ENCODE results near the gene PRSS35.

Gene PRSS35

GRCh38 chr6:83536034-83536646 is 23.8 kb downstream of the PRSS35 start:
- H2AFZ ChIP-seq (ENCODE audit: insufficient read depth, low read length, poor library complexity) = no peak overlapping the region
- no peak overlapping the region for H3K4me3 ChIP-seq (ENCODE audit: low read depth, low read length)
- H3K4me2 ChIP-seq (ENCODE audit: low read length) = no peak overlapping the region
- no peak overlapping the region for H3K23ac ChIP-seq (ENCODE audit: low read length)
- H3K9me3 ChIP-seq (ENCODE audit: insufficient read depth, low read depth, low read length) = no peaks in the 10 kb centered on the region
- no peak overlapping the region for H3K27ac ChIP-seq (ENCODE audit: low read depth, low read length)
- H4K12ac ChIP-seq (ENCODE audit: low read depth, low read length) = no peak overlapping the region
- no peak overlapping the region for H2BK12ac ChIP-seq (ENCODE audit: low read length)
- H2AK5ac ChIP-seq (ENCODE audit: low read length) = no peak overlapping the region
- no peaks in the 10 kb centered on the region for H3K36me3 ChIP-seq (ENCODE audit: control insufficient read depth in 1 of 2, insufficient read depth in 2 of 2, low read length in 2 of 2)
- H2BK120ac ChIP-seq (ENCODE audit: insufficient read depth, low read length, poor library complexity) = no peak overlapping the region
- no peak overlapping the region for H2BK5ac ChIP-seq (ENCODE audit: low read depth, low read length, poor library complexity)
- no peak overlapping the region for H3K4ac ChIP-seq (ENCODE audit: low read depth, low read length)
- H3K9ac ChIP-seq (ENCODE audit: low read length) = no peak overlapping the region
- WGBS (ENCODE audit: extremely low coverage, insufficient coverage, insufficient read length) = no CpG with 5 or more reads among the region's 5 CpGs
- H3K79me1 ChIP-seq (ENCODE audit: low read length) = no peaks in the 10 kb centered on the region
- DNase-seq = peak; percentile 59 to 87
- no peak overlapping the region for H3K18ac ChIP-seq (ENCODE audit: low read length)
- H4K91ac ChIP-seq (ENCODE audit: low read depth, low read length) = no peak overlapping the region
- H3K79me2 ChIP-seq (ENCODE audit: control insufficient read depth, insufficient read depth, low read length, poor library complexity) = no peaks in the 10 kb centered on the region
- no peak overlapping the region for H3K14ac ChIP-seq (ENCODE audit: low read length)
- H3K4me1 ChIP-seq (ENCODE audit: control insufficient read depth in 1 of 2, insufficient read depth in 2 of 2, low read length in 2 of 2) = no peaks in the 10 kb centered on the region
- no peak overlapping the region for H4K8ac ChIP-seq (ENCODE audit: low read depth, low read length)
- H3K27me3 ChIP-seq (ENCODE audit: insufficient read depth, low read length) = no peaks in the 10 kb centered on the region

- no peak for DNase-seq
- no peak overlapping the region for H3K18ac ChIP-seq (ENCODE audit: low read length)
- no peaks in the 10 kb centered on the region for H3K36me3 ChIP-seq (ENCODE audit: control insufficient read depth in 1 of 2, insufficient read depth in 2 of 2, low read length in 2 of 2)
- 100% methylated on average over 1 of the region's 4 CpGs for WGBS (ENCODE audit: extremely low coverage, insufficient coverage, insufficient read length)
- no peak overlapping the region for H4K12ac ChIP-seq (ENCODE audit: low read depth, low read length)
- H3K4me2 ChIP-seq (ENCODE audit: low read length) = no peak overlapping the region
- no peak overlapping the region for H3K4me3 ChIP-seq (ENCODE audit: low read depth, low read length)
- no peaks in the 10 kb centered on the region for H3K4me1 ChIP-seq (ENCODE audit: control insufficient read depth in 1 of 2, insufficient read depth in 2 of 2, low read length in 2 of 2)
- no peak overlapping the region for H3K27ac ChIP-seq (ENCODE audit: low read depth, low read length)
- H2AFZ ChIP-seq (ENCODE audit: insufficient read depth, low read length, poor library complexity) = no peak overlapping the region
- H4K91ac ChIP-seq (ENCODE audit: low read depth, low read length) = no peak overlapping the region
- no peak overlapping the region for H3K9ac ChIP-seq (ENCODE audit: low read length)
- H2BK5ac ChIP-seq (ENCODE audit: low read depth, low read length, poor library complexity) = no peak overlapping the region
- no peak overlapping the region for H4K8ac ChIP-seq (ENCODE audit: low read depth, low read length)
- no peaks in the 10 kb centered on the region for H3K79me1 ChIP-seq (ENCODE audit: low read length)
- H2BK120ac ChIP-seq (ENCODE audit: insufficient read depth, low read length, poor library complexity) = no peak overlapping the region
- no peak overlapping the region for H2BK12ac ChIP-seq (ENCODE audit: low read length)
- H3K4ac ChIP-seq (ENCODE audit: low read depth, low read length) = no peak overlapping the region
- no peaks in the 10 kb centered on the region for H3K79me2 ChIP-seq (ENCODE audit: control insufficient read depth, insufficient read depth, low read length, poor library complexity)
- no peaks in the 10 kb centered on the region for H3K27me3 ChIP-seq (ENCODE audit: insufficient read depth, low read length)
- H3K23ac ChIP-seq (ENCODE audit: low read length) = no peak overlapping the region
- no peak overlapping the region for H3K14ac ChIP-seq (ENCODE audit: low read length)
- H2AK5ac ChIP-seq (ENCODE audit: low read length) = no peak overlapping the region
- H3K9me3 ChIP-seq (ENCODE audit: insufficient read depth, low read depth, low read length) = no peaks in the 10 kb centered on the region
Observed at GRCh38 chr6:83536647-83537589, 24.6 kb downstream of the PRSS35 start.

GRCh38 chr6:83539678-83540077 is 27.3 kb downstream of the PRSS35 start:
- Histone ChIP-seq H2BK120ac (ENCODE audit: insufficient read depth, low read length, poor library complexity) (no peak overlapping the region), H2BK12ac (ENCODE audit: low read length) (no peak overlapping the region), H3K4me2 (ENCODE audit: low read length) (no peak overlapping the region), H2AFZ (ENCODE audit: insufficient read depth, low read length, poor library complexity) (no peak overlapping the region), H3K79me2 (ENCODE audit: control insufficient read depth, insufficient read depth, low read length, poor library complexity) (no peaks in the 10 kb centered on the region), H3K4ac (ENCODE audit: low read depth, low read length) (no peak overlapping the region), H3K23ac (ENCODE audit: low read length) (no peak overlapping the region), H4K8ac (ENCODE audit: low read depth, low read length) (no peak overlapping the region), H3K9me3 (ENCODE audit: insufficient read depth, low read depth, low read length) (no peaks in the 10 kb centered on the region), H4K12ac (ENCODE audit: low read depth, low read length) (no peak overlapping the region), H3K36me3 (ENCODE audit: control insufficient read depth in 1 of 2, insufficient read depth in 2 of 2, low read length in 2 of 2) (no peaks in the 10 kb centered on the region), H3K14ac (ENCODE audit: low read length) (no peak overlapping the region), H3K79me1 (ENCODE audit: low read length) (no peaks in the 10 kb centered on the region), H2AK5ac (ENCODE audit: low read length) (no peak overlapping the region), H3K4me1 (ENCODE audit: control insufficient read depth in 1 of 2, insufficient read depth in 2 of 2, low read length in 2 of 2) (no peaks in the 10 kb centered on the region), H3K27ac (ENCODE audit: low read depth, low read length) (no peak overlapping the region), H2BK5ac (ENCODE audit: low read depth, low read length, poor library complexity) (no peak overlapping the region), H3K27me3 (ENCODE audit: insufficient read depth, low read length) (no peaks in the 10 kb centered on the region), H4K91ac (ENCODE audit: low read depth, low read length) (no peak overlapping the region), H3K9ac (ENCODE audit: low read length) (no peak overlapping the region), H3K4me3 (ENCODE audit: low read depth, low read length) (no peak overlapping the region), H3K18ac (ENCODE audit: low read length) (no peak overlapping the region)
- WGBS (ENCODE audit: extremely low coverage, insufficient coverage, insufficient read length) = no CpG with 5 or more reads among the region's 4 CpGs
- DNase-seq = no peak

GRCh38 chr6:83546636-83547035 is 34.3 kb downstream of the PRSS35 start:
- Histone ChIP-seq H2BK5ac (ENCODE audit: low read depth, low read length, poor library complexity) (no peak overlapping the region), H3K27me3 (ENCODE audit: insufficient read depth, low read length) (no peaks in the 10 kb centered on the region), H2AK5ac (ENCODE audit: low read length) (no peak overlapping the region), H2BK120ac (ENCODE audit: insufficient read depth, low read length, poor library complexity) (no peak overlapping the region), H4K91ac (ENCODE audit: low read depth, low read length) (no peak overlapping the region), H3K14ac (ENCODE audit: low read length) (no peak overlapping the region), H3K9me3 (ENCODE audit: insufficient read depth, low read depth, low read length) (no peaks in the 10 kb centered on the region), H3K79me2 (ENCODE audit: control insufficient read depth, insufficient read depth, low read length, poor library complexity) (no peaks in the 10 kb centered on the region), H3K23ac (ENCODE audit: low read length) (no peak overlapping the region), H2AFZ (ENCODE audit: insufficient read depth, low read length, poor library complexity) (no peak overlapping the region), H3K79me1 (ENCODE audit: low read length) (no peaks in the 10 kb centered on the region), H3K18ac (ENCODE audit: low read length) (no peak overlapping the region), H3K4me2 (ENCODE audit: low read length) (no peak overlapping the region), H4K12ac (ENCODE audit: low read depth, low read length) (peak overlapping the region; percentile 54), H3K9ac (ENCODE audit: low read length) (no peak overlapping the region), H3K4me3 (ENCODE audit: low read depth, low read length) (no peak overlapping the region), H2BK12ac (ENCODE audit: low read length) (no peak overlapping the region), H3K4me1 (ENCODE audit: control insufficient read depth in 1 of 2, insufficient read depth in 2 of 2, low read length in 2 of 2) (no peaks in the 10 kb centered on the region), H3K36me3 (ENCODE audit: control insufficient read depth in 1 of 2, insufficient read depth in 2 of 2, low read length in 2 of 2) (no peaks in the 10 kb centered on the region), H3K27ac (ENCODE audit: low read depth, low read length) (no peak overlapping the region), H4K8ac (ENCODE audit: low read depth, low read length) (no peak overlapping the region), H3K4ac (ENCODE audit: low read depth, low read length) (no peak overlapping the region)
- WGBS (ENCODE audit: extremely low coverage, insufficient coverage, insufficient read length) = no CpG with 5 or more reads among the region's 5 CpGs
- no peak for DNase-seq
